ENCODE results near the gene CCDC182.

DNA sequence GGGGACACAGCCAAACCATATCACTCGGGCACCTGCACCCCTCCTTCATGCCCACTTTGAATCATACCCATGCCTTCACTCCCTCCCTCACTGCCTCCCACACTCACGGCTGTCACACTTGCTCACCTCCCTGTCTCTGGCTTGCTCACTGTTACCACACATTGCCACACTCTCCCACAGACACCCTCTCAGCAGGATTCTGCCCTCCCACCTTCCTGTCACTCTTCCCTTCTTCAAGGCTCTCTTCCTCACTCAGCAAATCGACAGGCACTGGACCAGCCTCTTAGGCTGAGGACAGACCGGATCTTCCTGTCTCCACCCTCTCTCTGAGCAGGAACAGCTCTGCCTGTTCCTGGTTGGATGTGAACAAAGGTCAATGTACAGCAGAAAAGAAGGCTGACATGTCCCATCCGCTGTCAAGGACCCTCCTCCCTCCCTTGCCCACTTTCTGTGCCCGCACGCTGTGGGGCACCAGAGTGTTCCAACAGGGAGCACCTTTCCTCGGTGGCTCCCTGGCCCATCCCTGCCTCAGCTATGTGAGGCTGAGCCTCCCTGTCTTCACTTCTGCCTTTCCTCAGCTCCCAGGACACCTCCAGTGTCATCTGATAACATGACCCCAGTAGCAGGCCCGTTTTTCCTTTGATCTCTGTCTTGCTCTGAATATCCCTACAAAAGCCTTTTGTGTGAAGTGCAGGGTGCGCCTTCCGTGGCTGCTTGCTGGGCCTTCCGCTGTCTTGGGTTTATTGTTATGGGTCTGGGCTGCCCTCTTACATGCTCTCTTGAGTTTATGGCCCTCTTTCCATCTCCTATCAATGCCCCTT is 47.0 kb downstream of the CCDC182 start:
- TF ChIP-seq, protein P1, sequence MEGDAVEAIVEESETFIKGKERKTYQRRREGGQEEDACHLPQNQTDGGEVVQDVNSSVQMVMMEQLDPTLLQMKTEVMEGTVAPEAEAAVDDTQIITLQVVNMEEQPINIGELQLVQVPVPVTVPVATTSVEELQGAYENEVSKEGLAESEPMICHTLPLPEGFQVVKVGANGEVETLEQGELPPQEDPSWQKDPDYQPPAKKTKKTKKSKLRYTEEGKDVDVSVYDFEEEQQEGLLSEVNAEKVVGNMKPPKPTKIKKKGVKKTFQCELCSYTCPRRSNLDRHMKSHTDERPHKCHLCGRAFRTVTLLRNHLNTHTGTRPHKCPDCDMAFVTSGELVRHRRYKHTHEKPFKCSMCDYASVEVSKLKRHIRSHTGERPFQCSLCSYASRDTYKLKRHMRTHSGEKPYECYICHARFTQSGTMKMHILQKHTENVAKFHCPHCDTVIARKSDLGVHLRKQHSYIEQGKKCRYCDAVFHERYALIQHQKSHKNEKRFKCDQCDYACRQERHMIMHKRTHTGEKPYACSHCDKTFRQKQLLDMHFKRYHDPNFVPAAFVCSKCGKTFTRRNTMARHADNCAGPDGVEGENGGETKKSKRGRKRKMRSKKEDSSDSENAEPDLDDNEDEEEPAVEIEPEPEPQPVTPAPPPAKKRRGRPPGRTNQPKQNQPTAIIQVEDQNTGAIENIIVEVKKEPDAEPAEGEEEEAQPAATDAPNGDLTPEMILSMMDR (IDR thresholded peaks at IDR 0.05) = no peak
- TF ChIP-seq POLR2A (IDR thresholded peaks at IDR 0.05) = no peak

All from sigmoid colon (tissue), 3 donors.